ENCODE measurements around the gene DCAF12. TPM values are rescaled to one million over a fixed set of nuclear protein-coding genes. Genes with fewer than 3 reads are reported as not detected.

The DCAF12 gene
- total RNA-seq, 2 experiments from 2014 or later = 5.4 to 5.9 TPM

DNA sequence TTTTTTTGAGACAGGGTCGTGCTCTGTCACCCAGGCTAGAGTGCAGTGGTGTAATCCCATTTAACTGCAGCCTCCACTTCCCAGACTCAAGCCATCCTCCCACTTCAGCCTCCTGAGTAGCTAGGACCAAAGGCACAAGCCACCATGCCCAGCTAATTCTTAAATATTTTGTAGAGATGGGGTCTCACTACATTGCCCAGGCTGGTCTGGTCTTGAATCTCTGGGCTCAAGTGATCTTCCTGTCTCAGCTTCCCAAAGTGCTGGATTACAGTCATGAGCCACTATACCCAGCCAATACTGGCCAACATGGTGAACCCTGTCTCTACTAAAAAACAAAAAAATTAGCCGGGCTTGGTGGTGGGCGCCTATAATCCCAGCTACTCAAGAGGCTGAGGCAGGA lies 6.8 kb downstream of the DCAF12 start:
- H3K4me1 Mint-ChIP-seq (ENCODE audit: low read depth) = peaks cover 41% of the 10 kb centered on the region
- Histone ChIP-seq H3K4me3 (ENCODE audit: low read length) (no peak overlapping the region), H3K36me3 (ENCODE audit: insufficient read depth, low read length) (peaks cover 54% of the 10 kb centered on the region), H3K9me3 (ENCODE audit: control insufficient read depth in 1 of 2, insufficient read depth in 1 of 2, low read length in 2 of 2) (no peaks in the 10 kb centered on the region), H3K4me1 (ENCODE audit: insufficient read depth, low read length) (peaks cover 28% of the 10 kb centered on the region), H3K27me3 (ENCODE audit: control insufficient read depth in 1 of 2, insufficient read depth in 2 of 2, low read length in 2 of 2) (no peaks in the 10 kb centered on the region), H3K27ac (ENCODE audit: low read depth in 1 of 2, low read length in 2 of 2) (no peak overlapping the region)
- POLR2A ChIA-PET = interaction anchor here (0.6 kb wide), 1 partner anchor 518 kb away, joined by 3 read pairs; no protein-coding TSS in a partner anchor
- intact Hi-C loops (cut with DNase I, micrococcal nuclease) = loop anchor here in 1 of 2 experiments (10.0 kb wide), 1 partner anchor 405 kb away; the partner anchor contains the start of gene ENHO
- H3K4me3 Mint-ChIP-seq = no peak overlapping the region
- no peak for TF ChIP-seq CTCF (IDR thresholded peaks at IDR 0.05)
- H3K27ac Mint-ChIP-seq = no peak overlapping the region
- ATAC-seq (ENCODE audit: poor library complexity) = no peak
- no peaks in the 10 kb centered on the region for H3K27me3 Mint-ChIP-seq
- DNase-seq = no peak
- no peaks in the 10 kb centered on the region for H3K9me3 Mint-ChIP-seq
- CTCF ChIA-PET = interaction anchor here (0.7 kb wide), 3 partner anchors 8 to 1233 kb away, joined by 3 read pairs; no protein-coding TSS in a partner anchor
- H3K36me3 Mint-ChIP-seq (ENCODE audit: low read depth) = peaks cover 81% of the 10 kb centered on the region

- TF ChIP-seq CTCF (IDR thresholded peaks at IDR 0.05) = no peak
- H3K27me3 Mint-ChIP-seq = no peaks in the 10 kb centered on the region
- peaks cover 4% of the 10 kb centered on the region for H3K4me1 ChIP-seq (ENCODE audit: insufficient read depth, low read length)
- no peak for ATAC-seq (ENCODE audit: poor library complexity)
- intact Hi-C loops (cut with DNase I, micrococcal nuclease) = no loop called here
- peaks cover 56% of the 10 kb centered on the region for H3K36me3 ChIP-seq (ENCODE audit: insufficient read depth, low read length)
- ChIA-PET CTCF (no interaction called here), POLR2A (no interaction called here)
- H3K9me3 ChIP-seq (ENCODE audit: control insufficient read depth in 1 of 2, insufficient read depth in 1 of 2, low read length in 2 of 2) = no peaks in the 10 kb centered on the region
- H3K27me3 ChIP-seq (ENCODE audit: control insufficient read depth in 1 of 2, insufficient read depth in 2 of 2, low read length in 2 of 2) = no peaks in the 10 kb centered on the region
- H3K9me3 Mint-ChIP-seq = no peaks in the 10 kb centered on the region
- H3K4me3 ChIP-seq (ENCODE audit: low read length) = no peak overlapping the region
- no peak for DNase-seq
- H3K4me3 Mint-ChIP-seq = no peak overlapping the region
- H3K27ac ChIP-seq (ENCODE audit: low read depth in 1 of 2, low read length in 2 of 2) = no peak overlapping the region
- H3K4me1 Mint-ChIP-seq (ENCODE audit: low read depth) = peaks cover 19% of the 10 kb centered on the region
- no peak overlapping the region for H3K27ac Mint-ChIP-seq
- H3K36me3 Mint-ChIP-seq (ENCODE audit: low read depth) = peaks cover 71% of the 10 kb centered on the region
These were observed 12.1 kb downstream of the DCAF12 start for GRCh38 chr9:34114436-34114835.

DNA sequence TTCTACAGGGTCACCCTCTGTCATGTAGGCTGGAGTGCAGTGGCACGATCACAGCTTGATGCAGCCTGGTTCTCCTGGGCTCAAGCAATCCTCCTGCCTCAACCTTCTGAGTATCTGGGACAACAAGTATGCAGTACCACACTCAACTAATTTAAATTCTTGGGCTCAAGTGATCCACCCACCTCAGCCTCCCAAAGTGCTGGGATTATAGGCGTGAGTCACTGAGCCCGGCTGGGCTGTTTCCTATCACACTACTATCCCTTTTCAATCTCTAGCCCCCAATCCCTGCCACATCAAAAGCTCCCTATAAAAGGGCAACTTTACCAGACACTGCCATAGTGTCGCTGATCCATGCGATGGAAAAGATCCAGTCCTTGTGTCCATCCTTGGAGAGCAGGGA lies 20.4 kb downstream of the DCAF12 start:
- ChIA-PET CTCF (no interaction called here), POLR2A (no interaction called here)
- no peak overlapping the region for H3K27ac Mint-ChIP-seq
- Histone ChIP-seq H3K4me3 (ENCODE audit: low read length) (no peak overlapping the region), H3K27ac (ENCODE audit: low read depth in 1 of 2, low read length in 2 of 2) (no peak overlapping the region), H3K36me3 (ENCODE audit: insufficient read depth, low read length) (peaks cover 68% of the 10 kb centered on the region), H3K4me1 (ENCODE audit: insufficient read depth, low read length) (peaks cover 3% of the 10 kb centered on the region), H3K27me3 (ENCODE audit: control insufficient read depth in 1 of 2, insufficient read depth in 2 of 2, low read length in 2 of 2) (no peaks in the 10 kb centered on the region), H3K9me3 (ENCODE audit: control insufficient read depth in 1 of 2, insufficient read depth in 1 of 2, low read length in 2 of 2) (no peaks in the 10 kb centered on the region)
- peaks cover 7% of the 10 kb centered on the region for H3K4me1 Mint-ChIP-seq (ENCODE audit: low read depth)
- no peak for TF ChIP-seq CTCF (IDR thresholded peaks at IDR 0.05)
- ATAC-seq (ENCODE audit: poor library complexity) = no peak
- peaks cover 82% of the 10 kb centered on the region for H3K36me3 Mint-ChIP-seq (ENCODE audit: low read depth)
- H3K4me3 Mint-ChIP-seq = no peak overlapping the region
- no peaks in the 10 kb centered on the region for H3K27me3 Mint-ChIP-seq
- intact Hi-C loops (cut with DNase I, micrococcal nuclease) = no loop called here
- H3K9me3 Mint-ChIP-seq = no peaks in the 10 kb centered on the region
- no peak for DNase-seq

All from CD4-positive, alpha-beta T cell (primary cell).